ENCODE measurements around the gene MEP1B. TPM values are rescaled to one million over a fixed set of nuclear protein-coding genes. Genes with fewer than 3 reads are reported as not detected.
"Not testable (repeated sequence)": the region's sequence is repeated elsewhere in the genome, so short reads cannot be mapped to it uniquely, and the experiment has no call there.

MEP1B gene
- total RNA-seq, 4 donors from 2014 or later: 0.23 TPM; not detected in 3

- intact Hi-C loops (cut with DNase I): no loop called here
- Histone ChIP-seq H3K4me1 (peaks cover 0 to 5% (median 0%) of the 10 kb centered on the region in 4 donors), H3K36me3 (no peaks in the 10 kb centered on the region), H3K4me3 (no peak overlapping the region), H3K9me3 (no peaks in the 10 kb centered on the region), H3K27me3 (no peaks in the 10 kb centered on the region), H3K27ac (replicated peaks in 1 of 4) (no peak overlapping the region)
- no peak for DNase-seq (ENCODE audit: extremely low spot score)
- TF ChIP-seq POLR2AphosphoS5 (IDR thresholded peaks at IDR 0.05) (no peak), EP300 (IDR thresholded peaks at IDR 0.05) (no peak), CTCF (IDR thresholded peaks at IDR 0.05) (no peak), POLR2A (IDR thresholded peaks at IDR 0.05; ENCODE audit: low read depth) (no peak)
- WGBS: 85% methylated on average over 7 of the region's 7 CpGs
Observed at GRCh38 chr18:32174719-32175118, 15.1 kb upstream of the MEP1B start.

DNA sequence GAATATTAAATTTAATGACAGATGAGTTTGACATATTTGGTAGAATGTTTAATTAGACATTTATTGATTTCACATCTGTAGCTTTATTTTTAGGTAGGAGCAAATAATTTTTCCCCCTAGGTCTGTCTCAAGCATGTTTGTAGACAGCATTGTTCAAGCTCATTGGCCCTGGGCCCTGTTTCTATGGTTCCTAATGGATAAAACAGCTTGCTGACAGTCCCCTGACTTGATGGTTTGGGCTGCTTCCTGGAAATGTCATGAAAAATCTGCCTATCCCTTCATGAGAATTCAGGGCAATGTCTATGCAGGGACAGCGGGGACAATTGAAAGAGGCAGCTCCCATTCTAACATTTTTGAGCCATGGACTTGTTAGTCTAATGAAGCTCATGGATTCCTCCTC lies 14.6 kb upstream of the MEP1B start:
- no peaks in the 10 kb centered on the region for H3K27me3 ChIP-seq
- no peak overlapping the region for H3K27ac ChIP-seq (replicated peaks in 1 of 4)
- H3K4me3 ChIP-seq: no peak overlapping the region
- H3K36me3 ChIP-seq: no peaks in the 10 kb centered on the region
- H3K4me1 ChIP-seq: peaks cover 0 to 5% (median 0%) of the 10 kb centered on the region in 4 donors
- 83% methylated on average over 1 of the region's 1 CpG for WGBS
- intact Hi-C loops (cut with DNase I): no loop called here
- no peaks in the 10 kb centered on the region for H3K9me3 ChIP-seq
- TF ChIP-seq POLR2A (IDR thresholded peaks at IDR 0.05; ENCODE audit: low read depth): no peak
- no peak for TF ChIP-seq EP300 (IDR thresholded peaks at IDR 0.05)
- TF ChIP-seq CTCF (IDR thresholded peaks at IDR 0.05): no peak
- TF ChIP-seq POLR2AphosphoS5 (IDR thresholded peaks at IDR 0.05): no peak
- no peak for DNase-seq (ENCODE audit: extremely low spot score)

DNA sequence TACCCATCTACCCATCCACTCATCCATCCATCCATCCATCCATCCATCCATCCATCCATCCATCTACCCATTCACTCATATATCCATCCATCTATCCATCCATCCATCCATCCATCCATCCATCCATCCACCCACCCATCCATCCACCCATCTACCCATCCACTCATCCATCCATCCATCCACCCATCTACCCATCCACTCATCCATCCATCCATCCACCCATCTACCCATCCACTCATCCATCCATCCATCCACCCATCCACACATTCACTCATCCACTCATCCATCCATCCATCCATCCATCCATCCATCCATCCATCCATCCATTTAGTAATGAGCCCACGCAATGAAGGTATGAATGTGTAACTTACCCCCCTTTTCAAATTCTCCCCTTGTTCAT lies 13.1 kb upstream of the MEP1B start:
- intact Hi-C loops (cut with DNase I): not testable (repeated sequence)

GRCh38 chr18:32177530-32177929 lies 12.3 kb upstream of the MEP1B start:
- no peak overlapping the region for H3K4me3 ChIP-seq
- TF ChIP-seq POLR2AphosphoS5 (IDR thresholded peaks at IDR 0.05) (no peak), EP300 (IDR thresholded peaks at IDR 0.05) (no peak), POLR2A (IDR thresholded peaks at IDR 0.05; ENCODE audit: low read depth) (no peak), CTCF (IDR thresholded peaks at IDR 0.05) (no peak)
- intact Hi-C loops (cut with DNase I): no loop called here
- no peaks in the 10 kb centered on the region for H3K9me3 ChIP-seq
- H3K36me3 ChIP-seq: no peaks in the 10 kb centered on the region
- no peak for DNase-seq (ENCODE audit: extremely low spot score)
- WGBS: 81% methylated on average over 3 of the region's 3 CpGs
- peaks cover 0 to 5% (median 0%) of the 10 kb centered on the region in 4 donors for H3K4me1 ChIP-seq
- H3K27me3 ChIP-seq: no peaks in the 10 kb centered on the region
- no peak overlapping the region for H3K27ac ChIP-seq (replicated peaks in 1 of 4)

More for the DNA sequence above, 13.1 kb upstream of the MEP1B start:
- H3K27me3 ChIP-seq; DNase-seq (ENCODE audit: extremely low spot score); H3K9me3 ChIP-seq; H3K4me1 ChIP-seq; H3K27ac ChIP-seq (replicated peaks in 1 of 4); H3K4me3 ChIP-seq; H3K36me3 ChIP-seq: not testable (repeated sequence)
- WGBS: 94% methylated on average over 1 of the region's 1 CpG

DNA sequence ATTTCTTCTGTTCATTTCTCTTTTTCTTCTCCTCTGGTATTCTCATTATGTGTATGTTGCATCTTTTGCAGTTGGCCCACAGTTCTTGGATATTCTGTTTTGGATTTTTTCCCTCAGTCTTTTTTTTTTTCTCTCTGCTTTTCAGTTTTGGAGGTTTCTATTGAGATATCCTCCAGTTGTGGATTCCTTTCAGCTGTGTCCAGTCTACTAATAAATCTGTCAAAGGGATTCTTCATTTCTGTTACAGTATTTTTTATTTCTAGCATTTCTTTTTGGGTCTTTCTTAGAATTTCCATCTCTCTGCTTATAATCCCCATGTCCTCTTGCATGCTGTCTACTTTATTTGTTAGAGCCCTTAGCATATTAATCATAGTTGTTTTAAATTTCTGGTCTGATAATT lies 6.3 kb upstream of the MEP1B start:
- intact Hi-C loops (cut with DNase I): no loop called here
- no peaks in the 10 kb centered on the region for H3K4me1 ChIP-seq
- no peaks in the 10 kb centered on the region for H3K27me3 ChIP-seq
- H3K9me3 ChIP-seq: peaks cover 0 to 12% (median 6%) of the 10 kb centered on the region in 4 donors
- no peak overlapping the region for H3K4me3 ChIP-seq
- no peak for DNase-seq (ENCODE audit: extremely low spot score)
- H3K27ac ChIP-seq (replicated peaks in 1 of 4): no peak overlapping the region
- TF ChIP-seq POLR2A (IDR thresholded peaks at IDR 0.05; ENCODE audit: low read depth): no peak
- no peak for TF ChIP-seq CTCF (IDR thresholded peaks at IDR 0.05)
- no peak for TF ChIP-seq EP300 (IDR thresholded peaks at IDR 0.05)
- no peak for TF ChIP-seq POLR2AphosphoS5 (IDR thresholded peaks at IDR 0.05)
- no peaks in the 10 kb centered on the region for H3K36me3 ChIP-seq

Data from esophagus muscularis mucosa (tissue), 4 donors.